Natural killer cell (primary cell): ENCODE measurements around the gene GPRASP1. TPM values are rescaled to one million over a fixed set of nuclear protein-coding genes. Genes with fewer than 3 reads are reported as not detected.
"Not testable (repeated sequence)": the region's sequence is repeated elsewhere in the genome, so short reads cannot be mapped to it uniquely, and the experiment has no call there.

Experiments used
- ATAC-seq, 3 donors: fragments of 150-1000 bp in 2 of 3; fragments of 200-7000 bp in 1 of 3; cut with Tn5 transposase; 1 replicate in 1 of 3; 2 replicates in 2 of 3; pipeline ENCODE4 v1.10.0; 2021; ENCODE audit warnings: mild to moderate bottlenecking in 2 of 3, moderate library complexity in 2 of 3
- DNase-seq, 2 donors: peaks; one replicate each; pipeline versions ENCODE4 v3.0.0 to v3.0.0-alpha.2; 2013 to 2021; ENCODE audit warnings: mixed read lengths in 1 of 2
- H3K27ac ChIP-seq: one replicate; pipeline ENCODE4 v1.5.1; 2013; ENCODE audit warnings: mild to moderate bottlenecking, low read length
- H3K27me3 ChIP-seq: one replicate; pipeline ENCODE4 v1.6.1; 2013; ENCODE audit warnings: low read length; ENCODE audit not compliant: control insufficient read depth, insufficient read depth
- H3K36me3 ChIP-seq: one replicate; pipeline ENCODE4 v1.6.1; 2013; ENCODE audit warnings: low read length; ENCODE audit not compliant: control insufficient read depth, insufficient read depth
- H3K4me1 ChIP-seq: one replicate; pipeline ENCODE4 v1.6.1; 2013; ENCODE audit warnings: low read length; ENCODE audit not compliant: control insufficient read depth, insufficient read depth
- H3K4me3 ChIP-seq: one replicate; pipeline ENCODE4 v1.5.1; 2013; ENCODE audit warnings: low read length
- H3K9me3 ChIP-seq: one replicate; pipeline ENCODE4 v1.6.1; 2013; ENCODE audit warnings: low read length; ENCODE audit not compliant: control insufficient read depth, insufficient read depth
- H3K27ac Mint-ChIP-seq, 2 donors: one replicate each; pipeline ENCODE4 v1.8.0; 2022; ENCODE audit warnings: mild to moderate bottlenecking in 2 of 2, mixed read lengths in 2 of 2, moderate library complexity in 1 of 2
- H3K27me3 Mint-ChIP-seq, 2 donors: one replicate each; pipeline ENCODE4 v1.8.0; 2022; ENCODE audit warnings: low read depth in 2 of 2, mixed read lengths in 2 of 2
- H3K36me3 Mint-ChIP-seq: one replicate; pipeline ENCODE4 v1.8.0; 2022; ENCODE audit warnings: mixed read lengths
- H3K4me1 Mint-ChIP-seq, 2 donors: one replicate each; pipeline ENCODE4 v1.8.0; 2022; ENCODE audit warnings: mixed read lengths in 2 of 2
- H3K4me3 Mint-ChIP-seq: one replicate; pipeline ENCODE4 v1.8.0; 2022; ENCODE audit warnings: mild to moderate bottlenecking, moderate library complexity, mixed read lengths
- H3K9me3 Mint-ChIP-seq, 2 donors: one replicate each; pipeline ENCODE4 v1.8.0; 2022; ENCODE audit warnings: mixed read lengths in 2 of 2
- CTCF ChIP-seq: fragments of 200-600 bp; IDR thresholded peaks from one replicate; pipeline ENCODE4 v1.8.0; 2022; ENCODE audit warnings: antibody characterized with exemption
- WGBS: methylation state at CpG from one replicate; pipeline ENCODE4 v1.1.7; 2013; ENCODE audit warnings: missing lambda C conversion rate; ENCODE audit not compliant: insufficient coverage; 5-methylcytosine and 5-hydroxymethylcytosine counted together
- intact Hi-C: fragments of 100-400 bp; cut with micrococcal nuclease; formaldehyde crosslinking; loops from one replicate; pipeline ENCODE4 v1.14.2; 2022
- total RNA-seq, 4 donors: library from RNA; stranded (reverse); fragments of 120-200 nt in 1 of 4; gene quantifications; one replicate each; pipeline versions ENCODE4 v1.2.3 to v1.2.4, GENCODE V29; 2013 to 2022

The GPRASP1 gene
- total RNA-seq, 3 donors from 2014 or later (not counting 1 experiment from before 2014, with no cell fraction given), result 11.2 to 12.6 (median 12.2) TPM

GRCh38 chrX:102659790-102660757 lies 8.8 kb downstream of the GPRASP1 start:
- Histone ChIP-seq H3K4me3 (peak overlapping the region; percentile 69), H3K4me1 (peaks cover 7% of the 10 kb centered on the region), H3K27me3 (no peaks in the 10 kb centered on the region), H3K36me3 (no peaks in the 10 kb centered on the region), H3K9me3 (no peaks in the 10 kb centered on the region), H3K27ac (peak overlapping the region; percentile 71)
- Mint-ChIP-seq H3K4me3 (peak overlapping the region; percentile 88), H3K9me3 (no peaks in the 10 kb centered on the region), H3K4me1 (peaks cover 9 to 30% of the 10 kb centered on the region in 2 donors), H3K27ac (peak overlapping the region; percentile 86 to 96), H3K27me3 (no peaks in the 10 kb centered on the region), H3K36me3 (no peaks in the 10 kb centered on the region)
- whole genome bisulfite sequencing, result 8% methylated on average over 26 of the region's 27 CpGs
- no peak for TF ChIP-seq CTCF
- intact Hi-C loops, result no loop called here
- ATAC-seq (peak; percentile 97 to 98 (median 97)), DNase-seq (peak; percentile 79 to 86)

GRCh38 chrX:102663820-102664219 lies 12.5 kb downstream of the GPRASP1 start:
- H3K9me3 Mint-ChIP-seq, H3K36me3 ChIP-seq, H3K27ac Mint-ChIP-seq, DNase-seq, H3K27me3 Mint-ChIP-seq, H3K4me3 Mint-ChIP-seq, H3K4me3 ChIP-seq, intact Hi-C loops, ATAC-seq, H3K27ac ChIP-seq, H3K36me3 Mint-ChIP-seq, H3K4me1 ChIP-seq, H3K9me3 ChIP-seq, H3K27me3 ChIP-seq: not testable (repeated sequence)
- H3K4me1 Mint-ChIP-seq, result peaks cover 9 to 21% of the 10 kb centered on the region in 2 donors
- 100% methylated on average over 3 of the region's 4 CpGs for WGBS

GRCh38 chrX:102667034-102667433 lies 15.8 kb downstream of the GPRASP1 start:
- H3K9me3 Mint-ChIP-seq, H3K4me1 Mint-ChIP-seq, ATAC-seq, H3K4me3 ChIP-seq, H3K27me3 ChIP-seq, H3K27me3 Mint-ChIP-seq, H3K27ac ChIP-seq, H3K9me3 ChIP-seq, intact Hi-C loops, H3K36me3 Mint-ChIP-seq, H3K4me3 Mint-ChIP-seq, H3K36me3 ChIP-seq, DNase-seq, H3K4me1 ChIP-seq, H3K27ac Mint-ChIP-seq: not testable (repeated sequence)
- WGBS, result 86% methylated on average over 1 of the region's 1 CpG

GRCh38 chrX:102669526-102669925 lies 18.2 kb downstream of the GPRASP1 start:
- ATAC-seq, result no peak
- no peak for DNase-seq
- Mint-ChIP-seq H3K27ac (no peak overlapping the region), H3K4me3 (no peak overlapping the region), H3K36me3 (no peaks in the 10 kb centered on the region), H3K4me1 (peaks cover 0 to 7% of the 10 kb centered on the region in 2 donors), H3K9me3 (peaks cover 2 to 3% of the 10 kb centered on the region in 2 donors), H3K27me3 (no peaks in the 10 kb centered on the region)
- intact Hi-C loops, result no loop called here
- Histone ChIP-seq H3K36me3 (no peaks in the 10 kb centered on the region), H3K9me3 (no peaks in the 10 kb centered on the region), H3K27me3 (no peaks in the 10 kb centered on the region), H3K4me3 (no peak overlapping the region), H3K4me1 (no peaks in the 10 kb centered on the region), H3K27ac (no peak overlapping the region)
- 84% methylated on average over 4 of the region's 4 CpGs for WGBS
- no peak for TF ChIP-seq CTCF
